ENCODE data around the gene ARPP19. TPM values are rescaled to one million over a fixed set of nuclear protein-coding genes. Genes with fewer than 3 reads are reported as not detected.

ARPP19 gene
- polyA plus RNA-seq, 1 experiment, result 29.3 TPM

GRCh38 chr15:52524223-52525136, 44.4 kb downstream of the ARPP19 start:
- CTCF ChIA-PET, result interaction anchor here (0.8 kb wide), 1 partner anchor 297 kb away, joined by 3 read pairs; no protein-coding TSS in a partner anchor
- POLR2A ChIA-PET, result no interaction called here
- no peak overlapping the region for H3K4me3 ChIP-seq (ENCODE audit: low read depth, low read length)
- DNase-seq (ENCODE audit: low read depth), result no peak
- H3K27me3 ChIP-seq (ENCODE audit: control insufficient read depth, insufficient read depth, low read length), result no peaks in the 10 kb centered on the region
- no peak for TF ChIP-seq CTCF (IDR thresholded peaks at IDR 0.05; ENCODE audit: insufficient read depth, low read depth, low read length)
- no peaks in the 10 kb centered on the region for H3K36me3 ChIP-seq (ENCODE audit: control insufficient read depth, insufficient read depth, low read length)

- POLR2A ChIA-PET, result no interaction called here
- TF ChIP-seq CTCF (IDR thresholded peaks at IDR 0.05; ENCODE audit: insufficient read depth, low read depth, low read length), result no peak
- CTCF ChIA-PET, result no interaction called here
- Histone ChIP-seq H3K27me3 (ENCODE audit: control insufficient read depth, insufficient read depth, low read length) (no peaks in the 10 kb centered on the region), H3K36me3 (ENCODE audit: control insufficient read depth, insufficient read depth, low read length) (no peaks in the 10 kb centered on the region), H3K4me3 (ENCODE audit: low read depth, low read length) (no peak overlapping the region)
- no peak for DNase-seq (ENCODE audit: low read depth)
Measured at GRCh38 chr15:52523647-52524046, 45.2 kb downstream of the ARPP19 start.

- ChIA-PET POLR2A (interaction anchor here (0.6 kb wide), 2 partner anchors 127 to 180 kb away, joined by 4 to 6 read pairs; no protein-coding TSS in a partner anchor), CTCF (no interaction called here)
- Histone ChIP-seq H3K4me3 (ENCODE audit: low read depth, low read length) (no peak overlapping the region), H3K27me3 (ENCODE audit: control insufficient read depth, insufficient read depth, low read length) (no peaks in the 10 kb centered on the region), H3K36me3 (ENCODE audit: control insufficient read depth, insufficient read depth, low read length) (no peaks in the 10 kb centered on the region)
- DNase-seq (ENCODE audit: low read depth), result peak; percentile 82
- TF ChIP-seq CTCF (IDR thresholded peaks at IDR 0.05; ENCODE audit: insufficient read depth, low read depth, low read length), result no peak
Measured at GRCh38 chr15:52523192-52523591, 45.6 kb downstream of the ARPP19 start.

- H3K36me3 ChIP-seq (ENCODE audit: control insufficient read depth, insufficient read depth, low read length), result no peaks in the 10 kb centered on the region
- DNase-seq (ENCODE audit: low read depth), result no peak
- H3K27me3 ChIP-seq (ENCODE audit: control insufficient read depth, insufficient read depth, low read length), result no peaks in the 10 kb centered on the region
- no peak for TF ChIP-seq CTCF (IDR thresholded peaks at IDR 0.05; ENCODE audit: insufficient read depth, low read depth, low read length)
- H3K4me3 ChIP-seq (ENCODE audit: low read depth, low read length), result no peak overlapping the region
- ChIA-PET POLR2A (no interaction called here), CTCF (no interaction called here)
Measured at GRCh38 chr15:52521682-52522081, 47.1 kb downstream of the ARPP19 start.

GRCh38 chr15:52520421-52520820, 48.4 kb downstream of the ARPP19 start:
- no peaks in the 10 kb centered on the region for H3K36me3 ChIP-seq (ENCODE audit: control insufficient read depth, insufficient read depth, low read length)
- POLR2A ChIA-PET, result no interaction called here
- TF ChIP-seq CTCF (IDR thresholded peaks at IDR 0.05; ENCODE audit: insufficient read depth, low read depth, low read length), result no peak
- H3K4me3 ChIP-seq (ENCODE audit: low read depth, low read length), result no peak overlapping the region
- H3K27me3 ChIP-seq (ENCODE audit: control insufficient read depth, insufficient read depth, low read length), result no peaks in the 10 kb centered on the region
- DNase-seq (ENCODE audit: low read depth), result no peak
- CTCF ChIA-PET, result interaction anchor here (0.9 kb wide), 1 partner anchor 13 kb away, joined by 3 read pairs; no protein-coding TSS in a partner anchor

Data from BJ (cell line).